GM19351 (cell line): ENCODE measurements around the gene FAXDC2.

Experiments used
- ATAC-seq: cut with Tn5 transposase; IDR thresholded peaks from one replicate; pipeline ENCODE4 v1.9.1; 2021; ENCODE audit warnings: mild to moderate bottlenecking, moderate library complexity; ENCODE audit not compliant: unreplicated experiment

The FAXDC2 gene

GRCh38 chr5:154801083-154801482 lies 49.3 kb downstream of the FAXDC2 start:
- no peak for ATAC-seq

GRCh38 chr5:154800582-154800981 lies 49.8 kb downstream of the FAXDC2 start:
- ATAC-seq: no peak

DNA sequence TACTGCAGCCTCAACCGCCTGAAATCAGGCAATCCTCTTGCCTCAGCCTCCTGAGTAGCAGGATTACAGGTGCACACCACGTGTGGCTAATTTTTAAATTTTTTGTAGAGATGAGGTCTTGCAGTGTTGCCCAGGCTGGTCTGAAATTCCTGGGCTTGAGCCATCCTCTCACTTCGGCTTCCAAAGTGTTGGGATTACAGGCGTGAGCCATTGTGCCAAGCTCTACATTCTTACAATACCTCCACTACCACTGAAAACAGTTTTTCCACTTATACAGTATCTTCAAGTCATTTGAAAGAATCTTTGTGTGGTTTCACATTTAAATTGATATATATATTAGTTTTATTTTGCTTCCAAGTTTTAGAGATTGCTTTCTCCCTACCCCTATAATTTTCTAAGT lies 52.6 kb downstream of the FAXDC2 start:
- no peak for ATAC-seq

GRCh38 chr5:154795235-154795596 lies 55.2 kb downstream of the FAXDC2 start:
- no peak for ATAC-seq

DNA sequence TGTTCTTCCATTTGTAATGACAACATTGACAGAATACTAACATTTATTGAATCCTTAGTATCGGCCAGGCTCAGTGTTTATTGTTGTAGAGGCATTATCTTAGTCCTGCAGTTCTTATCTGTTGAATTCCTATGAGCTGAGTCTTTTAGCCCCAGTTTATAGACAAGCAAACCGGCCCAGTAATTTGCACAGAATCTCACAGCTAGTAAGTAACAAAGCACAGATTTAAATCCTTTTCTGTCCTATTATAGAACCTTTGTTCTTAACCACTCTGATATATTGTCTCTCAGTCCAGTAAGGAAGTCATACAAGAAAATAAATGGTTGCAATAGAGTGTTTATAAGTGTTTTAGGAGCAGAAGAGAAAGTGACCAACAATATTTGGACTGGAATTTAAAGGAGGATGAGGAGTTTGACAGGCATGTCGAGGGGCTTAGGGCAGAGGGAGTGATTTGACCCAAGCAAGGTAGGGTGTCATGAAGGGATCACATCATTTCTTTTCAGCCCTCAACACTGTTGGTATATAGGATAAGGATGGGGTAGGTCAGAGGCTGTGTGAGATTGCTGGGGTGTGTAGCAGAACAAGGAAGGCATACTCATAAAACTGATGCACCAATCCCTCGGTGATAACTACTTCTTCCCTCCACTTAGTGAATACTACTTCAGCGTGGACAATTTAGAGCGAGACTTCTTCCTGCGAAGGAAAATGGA lies 55.7 kb downstream of the FAXDC2 start:
- no peak for ATAC-seq

DNA sequence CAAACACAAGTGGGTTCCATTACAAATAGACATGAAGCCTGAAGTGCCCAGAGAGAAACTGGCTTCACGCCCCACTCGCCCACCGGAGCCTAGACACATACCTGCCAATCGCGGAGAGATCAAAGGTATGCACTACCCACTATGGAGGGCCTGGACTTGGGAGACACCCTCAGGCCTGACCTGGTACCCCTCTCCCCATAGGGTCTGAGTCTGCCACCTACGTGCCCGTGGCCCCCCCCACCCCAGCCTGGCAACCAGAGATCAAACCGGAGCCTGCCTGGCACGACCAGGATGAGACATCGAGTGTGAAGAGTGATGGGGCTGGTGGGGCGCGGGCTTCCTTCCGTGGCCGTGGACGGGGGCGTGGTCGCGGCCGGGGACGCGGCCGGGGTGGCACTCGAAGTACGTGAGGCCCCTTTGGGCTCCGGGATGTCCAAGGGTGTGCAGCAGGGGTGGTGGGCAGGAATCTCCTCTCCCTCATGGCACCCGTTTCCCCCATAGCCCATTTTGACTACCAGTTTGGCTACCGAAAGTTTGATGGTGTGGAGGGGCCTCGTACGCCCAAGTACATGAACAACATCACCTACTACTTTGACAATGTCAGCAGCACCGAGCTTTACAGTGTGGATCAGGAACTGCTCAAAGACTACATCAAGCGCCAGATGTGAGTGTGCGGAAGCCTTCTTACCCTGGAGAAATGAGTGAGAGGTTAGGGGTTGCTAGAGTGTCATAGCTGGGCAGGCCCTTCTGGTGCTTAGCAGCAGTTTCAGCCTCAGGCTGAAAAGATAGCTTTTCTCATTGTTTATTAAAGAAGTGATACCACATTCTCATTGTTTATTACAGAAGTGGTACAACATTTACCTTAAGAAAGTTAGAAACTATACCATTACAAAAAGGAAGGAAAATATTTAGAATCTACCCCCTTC lies 56.5 kb downstream of the FAXDC2 start:
- ATAC-seq: no peak

- ATAC-seq: peak; percentile 88
Measured at GRCh38 chr5:154791535-154791934, 58.9 kb downstream of the FAXDC2 start.

GRCh38 chr5:154788212-154788611 lies 62.2 kb downstream of the FAXDC2 start:
- ATAC-seq: no peak

DNA sequence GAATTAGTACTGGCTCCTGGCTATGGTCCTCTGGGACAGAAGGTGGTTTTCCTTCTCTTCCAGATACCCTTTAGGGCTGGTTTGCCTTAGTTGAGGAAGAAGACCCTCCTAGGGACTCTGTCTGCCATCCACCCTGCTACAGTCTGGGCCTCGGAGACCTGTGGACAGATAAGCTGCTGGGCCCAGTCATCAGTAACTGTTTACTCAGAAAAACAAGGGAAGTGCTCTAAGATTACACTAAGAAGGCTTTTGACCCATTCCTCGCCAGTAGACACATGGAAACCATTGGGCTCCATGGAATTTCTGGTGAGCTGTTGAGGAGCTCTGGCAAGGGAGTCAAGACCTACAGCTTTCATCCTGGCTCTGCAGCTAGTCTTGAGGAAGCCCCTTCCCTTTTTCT lies 64.0 kb downstream of the FAXDC2 start:
- no peak for ATAC-seq

GRCh38 chr5:154784856-154785255 lies 65.5 kb downstream of the FAXDC2 start:
- ATAC-seq: no peak

- peak; percentile 69 for ATAC-seq
Measured at GRCh38 chr5:154783774-154784460, 66.5 kb downstream of the FAXDC2 start.

GRCh38 chr5:154782812-154783592 lies 67.4 kb downstream of the FAXDC2 start:
- ATAC-seq: no peak

- no peak for ATAC-seq
Measured at GRCh38 chr5:154782326-154782725, 68.1 kb downstream of the FAXDC2 start.

- ATAC-seq: peak; percentile 35
Measured at GRCh38 chr5:154780128-154780527, 70.3 kb downstream of the FAXDC2 start.

GRCh38 chr5:154779105-154779504 lies 71.3 kb downstream of the FAXDC2 start:
- no peak for ATAC-seq

GRCh38 chr5:154778534-154778933 lies 71.9 kb downstream of the FAXDC2 start:
- no peak for ATAC-seq

GRCh38 chr5:154776167-154776566 lies 74.2 kb downstream of the FAXDC2 start:
- ATAC-seq: no peak

- no peak for ATAC-seq
Measured at GRCh38 chr5:154773326-154773725, 77.1 kb downstream of the FAXDC2 start.

DNA sequence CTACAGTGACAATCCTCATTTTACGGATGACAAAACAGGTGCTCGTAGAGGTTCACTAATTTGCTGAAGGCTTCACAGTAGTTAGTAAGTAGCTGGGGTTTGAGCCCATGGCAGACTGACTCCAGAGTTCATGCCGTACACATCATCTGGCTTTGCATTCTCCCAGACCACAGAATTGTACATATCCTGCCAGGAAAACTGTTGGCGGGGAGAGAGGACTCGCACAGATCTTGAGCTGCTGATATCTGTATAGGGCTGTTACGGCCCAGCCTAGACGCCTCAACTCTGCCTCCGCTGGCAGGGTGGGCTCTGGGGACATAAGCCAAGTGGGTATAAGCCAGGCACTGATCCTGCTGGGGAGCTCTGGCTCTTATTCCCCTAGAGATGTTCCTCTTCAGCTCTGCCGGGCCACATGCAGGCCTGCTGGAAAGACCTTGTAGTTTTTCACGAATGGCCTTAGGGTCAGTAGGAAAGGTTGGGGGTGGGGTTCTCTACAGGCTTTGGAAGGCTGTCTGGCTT lies 79.0 kb downstream of the FAXDC2 start:
- no peak for ATAC-seq

DNA sequence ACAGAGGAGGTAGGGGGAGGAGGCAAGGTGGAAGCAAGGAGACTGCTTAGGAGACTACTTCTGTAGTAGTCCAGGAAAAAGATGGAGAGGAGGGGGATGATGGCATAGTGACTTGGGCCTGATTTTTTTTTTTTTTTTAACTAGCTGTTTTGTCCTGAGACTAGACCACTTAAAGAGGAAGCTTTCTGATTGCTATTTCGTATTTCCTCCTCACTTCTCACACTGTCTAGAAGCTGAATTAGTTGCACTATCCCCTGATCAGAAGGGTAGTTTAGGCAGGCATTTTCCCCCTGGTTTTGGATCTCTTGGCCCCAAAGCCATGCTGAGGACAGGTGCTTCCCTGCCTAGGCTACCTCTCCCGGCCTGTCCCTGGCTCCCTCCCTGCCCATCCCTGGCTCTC lies 80.3 kb downstream of the FAXDC2 start:
- peak; percentile 56 for ATAC-seq
